CD4-positive, alpha-beta T cell treated with Interleukin-4 for 1 hour (primary cell): ENCODE results near the gene TMED5.
"Not testable (repeated sequence)": the region's sequence is repeated elsewhere in the genome, so short reads cannot be mapped to it uniquely, and the experiment has no call there.

Experiments used
- DNase-seq, 2 donors: peaks; one replicate each; pipeline ENCODE4 v3.0.0-alpha.2; 2020 to 2022

TMED5 gene

DNA sequence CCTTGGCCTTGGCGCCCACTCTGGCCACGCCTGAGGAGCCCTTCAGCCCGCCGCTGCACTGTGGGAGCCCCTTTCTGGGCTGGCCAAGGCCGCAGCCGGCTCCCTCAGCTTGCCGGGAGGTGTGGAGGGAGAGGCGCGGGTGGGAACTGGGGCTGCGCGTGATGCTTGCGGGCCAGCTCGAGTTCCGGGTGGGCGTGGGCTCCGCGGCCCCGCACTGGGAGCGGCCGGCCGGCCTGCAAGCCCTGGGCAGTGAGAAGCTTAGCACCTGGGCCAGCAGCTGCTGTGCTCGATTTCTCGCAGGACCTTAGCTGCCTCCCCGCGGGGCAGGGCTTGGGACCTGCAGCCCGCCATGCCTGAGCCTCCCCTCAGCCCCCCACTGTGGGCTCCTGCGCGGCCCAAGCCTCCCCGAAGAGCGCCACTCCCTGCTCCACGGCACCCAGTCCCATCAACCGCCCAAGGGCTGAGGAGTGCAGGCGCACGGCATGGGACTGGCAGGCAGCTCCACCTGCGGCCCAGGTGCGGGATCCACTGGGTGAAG is 10.0 kb downstream of the TMED5 start:
- DNase-seq: not testable (repeated sequence)

GRCh38 chr1:93167006-93167405 is 13.2 kb downstream of the TMED5 start:
- no peak for DNase-seq

DNA sequence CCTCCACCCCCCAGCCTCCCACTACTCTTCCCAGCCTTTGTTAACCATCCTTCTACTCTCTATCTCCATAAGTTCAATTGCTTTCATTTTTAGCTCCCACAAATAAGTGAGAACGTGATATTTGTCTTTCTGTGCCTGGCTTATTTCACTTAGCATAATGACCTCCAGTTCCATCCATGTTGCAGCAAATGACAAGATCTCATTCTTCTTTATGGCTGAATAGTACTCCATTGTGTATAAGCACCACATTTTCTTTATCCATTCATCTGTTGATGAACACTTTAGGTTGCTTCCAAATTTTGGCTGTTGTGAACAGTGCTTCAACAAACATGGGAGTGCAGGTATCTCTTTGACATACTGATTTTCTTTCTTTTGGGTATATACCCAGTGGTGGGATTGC is 14.3 kb downstream of the TMED5 start:
- DNase-seq: not testable (repeated sequence)

DNA sequence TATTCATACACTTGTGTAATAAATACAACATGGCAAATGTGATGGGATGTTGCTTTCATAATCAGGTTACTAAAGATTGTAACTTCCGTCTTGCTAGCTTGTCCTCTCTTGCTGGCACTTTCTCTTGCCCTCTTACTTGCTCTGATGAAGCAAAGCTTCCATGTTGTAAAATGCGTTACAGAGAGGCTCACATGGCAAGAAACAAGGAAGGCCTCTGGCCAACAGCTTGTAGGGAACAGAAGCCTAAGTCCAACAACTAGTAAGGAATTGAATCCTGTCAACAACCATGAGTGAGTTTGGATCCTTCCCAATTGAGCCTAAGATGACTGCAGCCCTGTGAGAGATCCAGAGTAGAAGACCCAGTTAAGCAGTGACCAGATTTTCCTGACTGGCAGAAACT is 15.4 kb downstream of the TMED5 start:
- DNase-seq: no peak

GRCh38 chr1:93163314-93163713 is 16.9 kb downstream of the TMED5 start:
- not testable (repeated sequence) for DNase-seq

GRCh38 chr1:93159337-93159736 is 20.9 kb downstream of the TMED5 start:
- no peak for DNase-seq

- DNase-seq: no peak
These were observed 24.9 kb downstream of the TMED5 start for GRCh38 chr1:93155335-93155734.

GRCh38 chr1:93154898-93155297 is 25.3 kb downstream of the TMED5 start:
- DNase-seq: no peak

GRCh38 chr1:93152835-93153234 is 27.4 kb downstream of the TMED5 start:
- DNase-seq: no peak

GRCh38 chr1:93151474-93151873 is 28.7 kb downstream of the TMED5 start:
- no peak for DNase-seq

DNA sequence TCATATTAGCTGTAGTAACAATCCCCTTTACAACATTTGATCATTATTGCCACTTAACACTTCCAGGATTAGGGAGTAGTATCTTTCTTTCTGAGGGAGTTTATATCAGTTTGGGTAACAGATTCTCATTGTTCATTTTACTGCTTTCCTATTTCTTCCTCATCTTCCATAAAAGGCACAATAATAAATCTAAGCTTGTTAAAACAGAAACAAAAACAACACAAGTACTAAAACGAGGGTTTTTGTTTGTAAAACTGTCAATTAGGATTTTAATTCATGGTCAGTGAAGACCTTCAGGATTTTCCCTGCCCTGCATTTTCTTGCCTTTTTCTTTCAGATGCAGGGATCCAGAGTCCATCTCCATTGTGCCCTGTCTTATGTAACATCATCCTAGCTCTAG is 29.5 kb downstream of the TMED5 start:
- no peak for DNase-seq

DNA sequence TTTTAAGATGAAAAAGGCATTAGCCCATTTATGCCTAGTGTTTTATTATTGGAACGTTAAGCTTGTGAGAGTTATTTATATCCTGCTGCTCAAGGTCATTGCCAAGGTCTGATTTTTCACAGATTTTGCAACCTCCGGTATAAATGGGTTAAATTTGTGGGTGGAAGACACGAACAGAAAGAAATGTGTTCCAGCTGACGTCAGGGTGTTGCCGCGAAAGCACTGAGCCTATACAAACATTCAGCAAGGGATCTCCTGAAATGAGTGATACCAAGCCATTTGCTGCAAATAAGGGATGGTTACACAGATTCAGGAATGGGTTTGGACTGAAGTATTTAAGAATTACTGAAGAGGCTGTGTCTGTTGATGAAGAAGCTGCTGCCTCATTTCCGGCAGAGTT is 32.2 kb downstream of the TMED5 start:
- no peak for DNase-seq

DNA sequence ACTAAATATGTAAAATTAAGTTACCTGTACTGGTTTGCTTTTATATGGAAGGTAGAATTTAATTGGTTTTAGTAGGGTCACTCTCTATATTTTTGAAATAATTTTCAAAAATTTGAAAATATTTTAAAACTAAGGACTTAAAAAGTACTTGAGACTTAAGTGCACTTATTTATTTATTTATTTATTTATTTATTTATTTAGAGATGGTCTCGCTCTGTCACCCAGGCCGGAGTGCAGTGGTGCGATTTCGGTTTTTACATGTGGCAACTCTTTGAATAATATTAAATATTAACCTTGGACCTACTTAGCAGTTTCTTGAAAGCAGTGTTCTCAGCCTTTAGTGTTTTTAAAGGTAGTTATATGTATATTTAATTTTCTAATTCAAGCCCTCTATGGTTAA is 36.4 kb downstream of the TMED5 start:
- no peak for DNase-seq

DNA sequence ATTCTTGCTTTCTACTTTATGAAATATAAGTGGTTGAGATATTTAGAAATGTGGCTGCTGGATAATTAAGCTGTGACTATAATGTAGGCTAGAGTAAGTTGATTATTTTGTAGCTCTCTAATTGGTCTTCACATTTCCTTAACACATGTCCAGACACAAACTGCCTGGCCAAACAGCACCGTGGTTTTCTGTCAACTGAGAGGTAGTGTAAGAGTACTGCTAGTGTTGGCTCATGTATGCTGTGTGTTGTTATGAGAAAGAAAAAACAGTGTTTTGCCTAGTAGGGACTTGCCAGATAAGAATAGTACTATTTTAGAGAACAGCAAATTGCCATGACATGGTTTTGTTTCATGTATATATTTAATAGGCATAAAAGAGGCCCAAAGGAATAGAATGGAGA is 37.1 kb downstream of the TMED5 start:
- DNase-seq: no peak

DNA sequence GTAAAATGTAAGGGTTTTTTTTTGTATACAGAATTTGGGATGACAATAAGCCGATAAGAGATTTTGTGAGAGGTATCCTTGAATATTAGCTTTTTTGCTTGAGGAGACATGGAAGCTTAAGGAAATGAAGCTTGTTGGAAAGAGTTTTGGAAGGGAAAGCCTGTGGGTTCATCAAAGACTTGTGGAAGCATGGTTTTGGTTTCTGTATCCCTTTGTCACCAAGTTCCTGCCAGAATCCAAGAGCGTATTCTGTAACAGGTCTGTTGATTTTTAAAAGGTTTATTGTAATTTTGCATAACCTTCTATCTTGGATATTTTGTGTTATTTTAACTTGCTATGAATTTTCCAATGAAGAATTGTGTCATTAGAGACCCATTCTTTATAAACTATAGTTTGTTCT is 38.1 kb downstream of the TMED5 start:
- DNase-seq: no peak

DNA sequence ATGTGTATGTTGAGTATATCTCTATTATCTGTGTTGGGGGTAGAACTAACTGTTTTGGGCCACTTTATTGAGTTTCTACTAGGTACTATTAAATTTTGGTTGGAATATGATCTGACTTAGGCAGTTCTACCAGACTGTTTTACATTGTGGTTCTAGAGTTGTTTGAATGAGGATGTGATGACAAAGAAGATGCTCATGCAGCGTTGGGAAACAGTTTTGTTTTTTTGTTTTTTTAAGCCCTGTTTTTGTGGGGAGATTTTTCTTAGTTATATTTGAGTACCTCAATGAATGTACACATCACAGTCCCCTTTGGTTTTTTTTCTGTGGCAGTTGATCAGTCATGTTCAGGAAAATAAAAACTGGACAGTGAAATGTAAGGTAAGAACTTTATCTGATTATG is 40.1 kb downstream of the TMED5 start:
- DNase-seq: no peak

DNA sequence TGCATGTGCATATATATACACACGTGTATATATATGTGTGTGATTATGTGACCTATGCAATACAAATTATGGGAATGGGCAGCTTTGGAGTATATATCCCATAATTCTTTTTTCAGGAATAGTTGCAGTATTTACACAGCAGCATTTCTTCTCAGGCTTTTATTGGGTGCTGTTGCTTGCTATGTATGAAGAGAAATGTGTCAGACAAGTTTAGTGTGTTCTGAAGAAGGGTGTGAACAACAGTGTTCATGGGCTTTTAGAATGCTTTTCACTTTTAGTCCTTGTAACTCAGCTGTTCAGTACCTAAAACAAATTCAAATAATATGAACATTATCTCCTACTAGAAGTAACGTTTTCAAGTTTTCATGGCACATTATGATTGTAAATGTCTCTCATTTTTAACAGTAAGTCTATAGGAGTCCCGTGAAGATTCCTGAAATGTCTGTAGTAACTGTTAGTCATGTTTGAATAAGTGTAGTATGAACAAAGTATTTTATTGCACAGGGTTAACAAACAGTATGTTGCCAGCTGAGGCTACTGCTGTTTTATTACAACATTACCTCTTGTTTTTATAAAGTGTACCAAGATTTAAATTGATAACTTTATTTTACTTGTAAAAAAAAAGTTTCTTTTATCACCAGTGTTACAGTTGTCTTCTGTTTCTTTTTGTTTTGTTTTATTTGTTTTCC is 42.5 kb downstream of the TMED5 start:
- no peak for DNase-seq

GRCh38 chr1:93136445-93136844 is 43.8 kb downstream of the TMED5 start:
- DNase-seq: no peak

DNA sequence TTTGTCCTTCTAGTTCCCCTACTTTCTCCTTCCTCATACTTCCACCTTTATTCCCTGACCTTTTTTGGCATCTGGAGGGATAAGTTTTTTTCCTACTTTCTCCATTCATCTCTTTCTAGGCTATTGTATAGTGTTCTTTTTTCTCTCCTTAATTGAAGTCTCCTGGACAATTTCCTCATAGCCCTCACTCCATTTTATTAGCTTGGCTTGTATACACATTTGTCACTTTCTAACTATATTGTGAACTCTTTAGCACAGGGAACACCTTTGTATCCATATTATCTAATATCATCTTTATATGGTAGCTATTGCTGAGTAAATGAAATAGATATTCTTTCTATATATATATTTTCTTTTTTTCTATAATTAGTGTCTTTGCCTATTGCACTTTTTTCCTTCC is 47.6 kb downstream of the TMED5 start:
- no peak for DNase-seq

DNA sequence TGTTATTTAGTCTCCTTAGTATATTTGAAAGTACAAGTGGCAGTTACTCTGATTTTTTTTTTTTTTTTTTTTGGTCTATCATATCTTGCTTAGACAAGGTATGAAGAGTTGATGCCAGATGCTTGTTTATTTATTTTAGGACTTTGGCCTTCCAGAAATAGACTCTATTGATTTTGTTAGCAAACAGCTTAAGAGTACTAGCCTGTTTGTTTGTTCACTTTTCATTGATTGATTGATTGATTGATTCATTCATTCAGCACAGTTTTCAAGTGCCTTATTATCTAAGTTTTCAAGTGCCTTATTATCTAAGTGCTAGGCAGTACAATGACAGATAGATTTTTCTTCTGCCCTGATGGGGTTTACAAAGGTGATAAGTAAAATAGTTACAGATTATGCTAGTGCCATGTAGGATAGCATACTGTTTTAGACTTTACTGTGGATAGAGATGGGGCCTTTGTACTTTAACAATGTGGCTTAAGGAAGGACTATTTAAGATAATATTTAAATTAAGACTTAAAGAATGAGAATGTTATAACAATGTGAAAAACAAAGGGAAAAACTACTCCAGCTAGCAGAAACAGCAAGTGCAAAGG is 50.6 kb downstream of the TMED5 start:
- DNase-seq: no peak

DNA sequence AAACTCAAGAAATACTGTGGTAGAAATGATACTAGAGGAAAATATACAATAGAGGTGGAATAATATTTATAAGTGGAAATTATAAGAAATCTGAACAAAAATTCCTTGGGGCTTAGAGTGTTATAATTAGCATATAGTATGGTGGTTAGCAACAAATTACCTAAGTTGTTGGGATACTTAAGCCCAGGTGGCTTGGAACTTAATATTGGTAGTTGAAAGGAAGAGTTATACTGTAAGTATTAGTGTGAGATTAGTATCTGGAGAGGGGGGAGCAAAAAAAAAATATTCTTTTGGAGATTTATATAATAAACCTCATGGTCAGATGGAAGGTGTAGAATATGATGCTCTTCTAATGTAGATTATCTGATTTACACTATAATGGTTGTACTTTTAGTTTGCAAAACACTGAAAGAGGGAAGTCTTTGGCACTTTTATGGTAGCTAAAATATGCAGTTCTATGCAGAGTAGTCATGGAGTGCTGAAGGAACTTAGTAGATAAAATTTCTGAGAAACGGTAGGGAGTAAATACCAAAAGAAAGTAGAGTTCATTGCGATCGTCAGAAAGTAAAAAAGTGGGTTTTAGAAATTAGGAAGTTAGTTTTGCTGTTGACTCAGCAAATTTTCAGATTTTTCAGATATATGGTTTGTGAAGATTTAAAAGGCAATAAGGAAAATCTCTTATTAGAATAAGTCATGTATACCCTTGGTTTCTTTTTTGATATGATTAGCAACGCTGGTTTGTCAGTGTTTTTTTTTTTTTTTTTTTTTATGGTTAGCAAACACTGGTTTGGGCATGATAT is 55.5 kb downstream of the TMED5 start:
- no peak for DNase-seq

GRCh38 chr1:93123201-93123783 is 56.9 kb downstream of the TMED5 start:
- DNase-seq: no peak

DNA sequence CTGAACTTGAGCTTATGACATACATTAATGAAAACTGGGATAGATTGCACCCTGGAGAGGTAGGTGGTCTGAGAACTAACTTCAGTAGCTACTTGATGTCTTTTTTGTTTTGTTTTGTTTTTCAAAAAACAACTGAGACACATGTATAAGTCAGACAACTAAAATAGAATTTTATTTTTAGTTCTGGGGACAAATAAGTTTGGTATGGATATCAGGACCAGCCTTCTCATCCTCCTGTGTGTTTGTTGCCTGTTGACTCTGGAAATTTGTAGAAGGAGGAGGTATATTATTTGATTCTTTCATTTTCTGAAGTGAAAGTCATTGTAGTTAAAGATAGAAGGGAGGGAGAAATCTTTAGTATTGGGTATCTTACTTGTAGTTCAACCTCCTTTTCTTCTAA is 59.6 kb downstream of the TMED5 start:
- no peak for DNase-seq

DNA sequence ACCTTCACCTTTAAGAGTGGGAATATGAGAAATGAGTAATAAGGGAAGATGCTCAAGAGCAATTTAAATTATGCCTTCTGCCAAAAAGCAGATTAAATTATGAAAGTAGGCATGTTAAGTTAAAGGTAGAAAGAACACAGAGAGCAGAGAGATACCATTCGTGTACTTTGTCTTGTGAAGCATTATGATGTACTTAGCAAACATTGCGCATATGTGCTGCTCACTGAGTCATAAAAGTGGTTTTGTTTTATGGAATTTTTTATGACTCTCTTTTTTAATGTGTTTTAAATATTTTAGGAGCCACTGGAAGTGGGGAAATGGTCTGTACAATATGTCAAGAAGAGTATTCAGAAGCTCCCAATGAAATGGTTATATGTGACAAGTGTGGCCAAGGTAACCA is 65.8 kb downstream of the TMED5 start:
- no peak for DNase-seq
